Parathyroid adenoma (tissue), 2 donors: Measurements from ENCODE around the gene MON1B.

Experiments
- H2AFZ ChIP-seq: fragments of 300-600 bp; sonication (generic); one replicate; pipeline ENCODE4 v1.7.0; 2017; ENCODE audit warnings: antibody characterized with exemption, mild to moderate bottlenecking
- H3K27ac ChIP-seq: fragments of 300-600 bp; sonication (generic); one replicate; pipeline ENCODE4 v1.7.0; 2017
- H3K27me3 ChIP-seq: fragments of 300-600 bp; sonication (generic); one replicate; pipeline ENCODE4 v1.7.0; 2017; ENCODE audit warnings: low read length; ENCODE audit not compliant: control insufficient read depth, insufficient read depth
- H3K36me3 ChIP-seq: fragments of 300-600 bp; sonication (generic); one replicate; pipeline ENCODE4 v1.7.0; 2017; ENCODE audit warnings: low read length; ENCODE audit not compliant: control insufficient read depth, insufficient read depth
- H3K4me1 ChIP-seq: fragments of 300-600 bp; sonication (generic); one replicate; pipeline ENCODE4 v1.7.0; 2017; ENCODE audit warnings: control low read depth
- H3K4me2 ChIP-seq: fragments of 300-600 bp; sonication (generic); one replicate; pipeline ENCODE4 v1.7.0; 2017; ENCODE audit warnings: low read length
- H3K4me3 ChIP-seq: fragments of 300-600 bp; sonication (generic); one replicate; pipeline ENCODE4 v1.7.0; 2017; ENCODE audit warnings: low read depth, low read length
- H3K79me2 ChIP-seq: fragments of 300-600 bp; sonication (generic); one replicate; pipeline ENCODE4 v1.7.0; 2017; ENCODE audit warnings: control low read depth
- H3K9ac ChIP-seq: fragments of 300-600 bp; sonication (generic); one replicate; pipeline ENCODE4 v1.7.0; 2017; ENCODE audit warnings: mild to moderate bottlenecking
- H3K9me3 ChIP-seq: fragments of 300-600 bp; sonication (generic); one replicate; pipeline ENCODE4 v1.7.0; 2017; ENCODE audit warnings: low read length; ENCODE audit not compliant: control insufficient read depth
- TF ChIP-seq, protein P1 (sequence below): fragments of 300-600 bp; sonication (generic); IDR thresholded peaks from one replicate; pipeline ENCODE4 v1.7.0; 2017; ENCODE audit warnings: antibody characterized with exemption, mild to moderate bottlenecking
- donor health status: primary hyperparathyroidism.

Gene MON1B

GRCh38 chr16:77213542-77214106 lies 22.6 kb downstream of the MON1B start:
- Histone ChIP-seq H3K27me3 (no peaks in the 10 kb centered on the region), H3K36me3 (no peaks in the 10 kb centered on the region), H3K9me3 (no peaks in the 10 kb centered on the region), H3K4me1 (no peaks in the 10 kb centered on the region), H3K4me2 (no peak overlapping the region), H3K4me3 (no peak overlapping the region), H3K27ac (no peak overlapping the region), H3K79me2 (no peaks in the 10 kb centered on the region), H3K9ac (no peak overlapping the region), H2AFZ (no peak overlapping the region)
- TF ChIP-seq, protein P1, sequence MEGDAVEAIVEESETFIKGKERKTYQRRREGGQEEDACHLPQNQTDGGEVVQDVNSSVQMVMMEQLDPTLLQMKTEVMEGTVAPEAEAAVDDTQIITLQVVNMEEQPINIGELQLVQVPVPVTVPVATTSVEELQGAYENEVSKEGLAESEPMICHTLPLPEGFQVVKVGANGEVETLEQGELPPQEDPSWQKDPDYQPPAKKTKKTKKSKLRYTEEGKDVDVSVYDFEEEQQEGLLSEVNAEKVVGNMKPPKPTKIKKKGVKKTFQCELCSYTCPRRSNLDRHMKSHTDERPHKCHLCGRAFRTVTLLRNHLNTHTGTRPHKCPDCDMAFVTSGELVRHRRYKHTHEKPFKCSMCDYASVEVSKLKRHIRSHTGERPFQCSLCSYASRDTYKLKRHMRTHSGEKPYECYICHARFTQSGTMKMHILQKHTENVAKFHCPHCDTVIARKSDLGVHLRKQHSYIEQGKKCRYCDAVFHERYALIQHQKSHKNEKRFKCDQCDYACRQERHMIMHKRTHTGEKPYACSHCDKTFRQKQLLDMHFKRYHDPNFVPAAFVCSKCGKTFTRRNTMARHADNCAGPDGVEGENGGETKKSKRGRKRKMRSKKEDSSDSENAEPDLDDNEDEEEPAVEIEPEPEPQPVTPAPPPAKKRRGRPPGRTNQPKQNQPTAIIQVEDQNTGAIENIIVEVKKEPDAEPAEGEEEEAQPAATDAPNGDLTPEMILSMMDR, result no peak

DNA sequence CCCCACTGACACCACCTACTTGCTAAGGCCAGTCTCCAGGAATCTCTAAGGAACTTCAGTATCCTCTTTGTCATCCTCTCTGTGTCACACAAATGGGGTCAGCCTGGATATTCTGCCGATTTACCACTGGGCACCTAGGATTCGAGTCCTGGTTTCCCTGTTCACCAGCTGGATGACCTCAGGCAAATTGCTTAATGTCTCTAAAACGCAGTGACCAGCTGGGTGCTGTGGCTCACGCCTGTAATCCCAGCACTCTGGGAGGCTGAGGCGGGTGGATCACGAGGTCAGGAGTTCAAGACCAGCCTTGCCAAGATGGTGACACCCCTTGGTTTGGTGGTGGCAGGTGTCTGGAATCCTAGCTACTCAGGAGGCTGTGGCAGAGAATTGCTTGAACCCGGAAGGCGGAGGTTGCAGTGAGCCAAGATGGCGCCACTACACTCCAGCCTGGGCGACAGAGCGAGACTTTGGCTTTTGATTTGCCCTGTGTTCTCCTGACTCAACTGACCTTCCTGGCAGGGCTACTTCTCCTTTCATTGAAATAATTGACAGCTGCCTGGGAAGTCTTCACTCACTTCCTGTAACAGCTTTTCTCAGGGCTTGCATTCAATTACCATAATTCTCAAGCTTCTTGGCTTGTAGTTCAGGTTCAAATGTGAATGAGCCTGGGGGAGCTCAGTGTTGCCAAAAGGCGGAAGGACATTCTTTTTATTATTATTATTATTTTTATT lies 23.6 kb downstream of the MON1B start:
- no peak overlapping the region for H3K4me2 ChIP-seq
- H3K9ac ChIP-seq, result no peak overlapping the region
- H3K4me1 ChIP-seq, result no peaks in the 10 kb centered on the region
- H3K4me3 ChIP-seq, result no peak overlapping the region
- H3K27ac ChIP-seq, result no peak overlapping the region
- no peaks in the 10 kb centered on the region for H3K79me2 ChIP-seq
- H2AFZ ChIP-seq, result no peak overlapping the region
- H3K27me3 ChIP-seq, result no peaks in the 10 kb centered on the region
- H3K9me3 ChIP-seq, result no peaks in the 10 kb centered on the region
- TF ChIP-seq, protein P1, result no peak
- H3K36me3 ChIP-seq, result no peaks in the 10 kb centered on the region

GRCh38 chr16:77219437-77219836 lies 28.4 kb downstream of the MON1B start:
- no peaks in the 10 kb centered on the region for H3K9me3 ChIP-seq
- H3K4me3 ChIP-seq, result no peak overlapping the region
- H3K27me3 ChIP-seq, result no peaks in the 10 kb centered on the region
- no peaks in the 10 kb centered on the region for H3K4me1 ChIP-seq
- no peak overlapping the region for H3K4me2 ChIP-seq
- no peaks in the 10 kb centered on the region for H3K79me2 ChIP-seq
- TF ChIP-seq, protein P1, result no peak
- H3K27ac ChIP-seq, result no peak overlapping the region
- H2AFZ ChIP-seq, result no peak overlapping the region
- H3K9ac ChIP-seq, result no peak overlapping the region
- no peaks in the 10 kb centered on the region for H3K36me3 ChIP-seq

DNA sequence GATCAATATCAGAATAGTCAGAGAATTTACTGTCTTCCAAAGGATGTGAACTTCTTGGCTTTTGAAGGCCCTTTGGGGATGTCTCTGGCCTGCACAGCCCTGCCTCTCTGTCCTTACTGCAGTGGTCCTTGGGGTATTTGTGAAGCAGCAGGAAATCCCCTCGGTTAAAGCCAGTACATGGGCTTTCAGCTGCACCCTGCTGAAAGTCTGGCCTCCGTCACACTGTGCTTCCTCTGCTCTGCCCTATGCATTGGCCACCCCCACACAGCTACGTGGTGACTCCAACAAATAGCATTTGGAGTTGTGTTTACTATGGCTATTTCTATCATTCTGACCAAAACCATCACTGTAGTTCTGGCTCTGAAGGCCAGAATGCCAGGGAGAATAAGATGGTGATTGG lies 29.4 kb downstream of the MON1B start:
- Histone ChIP-seq H3K4me1 (no peaks in the 10 kb centered on the region), H3K27me3 (no peaks in the 10 kb centered on the region), H3K27ac (no peak overlapping the region), H3K9ac (no peak overlapping the region), H3K4me3 (no peak overlapping the region), H3K4me2 (no peak overlapping the region), H3K36me3 (no peaks in the 10 kb centered on the region), H2AFZ (no peak overlapping the region), H3K79me2 (no peaks in the 10 kb centered on the region), H3K9me3 (no peaks in the 10 kb centered on the region)
- TF ChIP-seq, protein P1, result no peak

DNA sequence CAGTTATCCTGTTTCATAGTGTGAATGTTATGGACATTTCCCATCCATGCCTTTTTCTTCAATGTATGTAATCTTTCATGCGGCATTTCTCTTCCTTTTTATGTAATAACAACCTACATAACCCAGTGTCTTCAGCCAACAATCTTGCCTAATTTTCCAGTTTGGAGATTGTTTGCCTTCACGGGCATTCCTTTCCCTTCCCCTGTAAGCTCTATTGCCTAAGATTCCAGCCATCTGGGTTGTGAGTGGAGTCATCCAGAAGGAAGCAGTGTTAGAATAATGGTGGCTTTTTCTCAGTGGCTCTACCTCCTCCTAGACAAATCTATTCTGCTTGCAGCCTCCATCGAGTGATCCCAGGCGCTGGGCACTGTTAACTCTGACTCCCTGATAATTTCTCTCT lies 30.5 kb downstream of the MON1B start:
- H3K9me3 ChIP-seq, result no peaks in the 10 kb centered on the region
- TF ChIP-seq, protein P1, result no peak
- no peaks in the 10 kb centered on the region for H3K27me3 ChIP-seq
- no peaks in the 10 kb centered on the region for H3K36me3 ChIP-seq
- no peak overlapping the region for H3K9ac ChIP-seq
- H3K4me1 ChIP-seq, result no peaks in the 10 kb centered on the region
- H3K27ac ChIP-seq, result no peak overlapping the region
- no peak overlapping the region for H2AFZ ChIP-seq
- H3K4me2 ChIP-seq, result no peak overlapping the region
- H3K4me3 ChIP-seq, result no peak overlapping the region
- no peaks in the 10 kb centered on the region for H3K79me2 ChIP-seq
